KMS-11 (cell line): ENCODE data around the gene SHH.

Experiments
- H2AFZ ChIP-seq: fragments of 200-600 bp; sonication (generic); 2 replicates; pipeline ENCODE4 v1.6.1; 2016; ENCODE audit warnings: antibody characterized with exemption, mixed run types, low read depth
- H3K27ac ChIP-seq: fragments of 200-600 bp; sonication (generic); 2 replicates; pipeline ENCODE4 v1.6.1; 2016; ENCODE audit warnings: mild to moderate bottlenecking, mixed run types
- H3K27me3 ChIP-seq: fragments of 200-600 bp; sonication (generic); 2 replicates; pipeline ENCODE4 v1.6.1; 2017; ENCODE audit warnings: mild to moderate bottlenecking, low read depth, mixed run types, moderate library complexity; ENCODE audit not compliant: insufficient read depth
- H3K36me3 ChIP-seq: fragments of 200-600 bp; sonication (generic); 2 replicates; pipeline ENCODE4 v1.6.1; 2017; ENCODE audit warnings: mild to moderate bottlenecking, mixed run types; ENCODE audit not compliant: insufficient read depth
- H3K4me1 ChIP-seq: fragments of 200-600 bp; sonication (generic); 2 replicates; pipeline ENCODE4 v1.6.1; 2016; ENCODE audit warnings: mild to moderate bottlenecking, low read depth, mixed run types; ENCODE audit not compliant: poor library complexity, severe bottlenecking
- H3K4me2 ChIP-seq: fragments of 200-600 bp; sonication (generic); 2 replicates; pipeline ENCODE4 v1.7.0; 2016; ENCODE audit warnings: mild to moderate bottlenecking, mixed run types
- H3K4me3 ChIP-seq: fragments of 200-600 bp; sonication (generic); IDR thresholded peaks from 2 replicates; pipeline ENCODE4 v1.6.1; 2017; ENCODE audit warnings: low read depth, low read length, mixed read lengths; ENCODE audit not compliant: insufficient read depth
- H3K79me2 ChIP-seq: fragments of 200-600 bp; sonication (generic); 2 replicates; pipeline ENCODE4 v1.6.1; 2016; ENCODE audit warnings: low read depth, mixed run types; ENCODE audit not compliant: insufficient read depth
- H3K9ac ChIP-seq: fragments of 200-600 bp; sonication (generic); 2 replicates; pipeline ENCODE4 v1.6.1; 2016; ENCODE audit warnings: mild to moderate bottlenecking, mixed run types
- H4K20me1 ChIP-seq: fragments of 200-600 bp; sonication (generic); 2 replicates; pipeline ENCODE4 v1.6.1; 2016; ENCODE audit warnings: mild to moderate bottlenecking, mixed run types; ENCODE audit not compliant: insufficient read depth
- CTCF ChIP-seq: fragments of 200-600 bp; sonication (generic); conservative IDR thresholded peaks from 2 replicates; pipeline ENCODE4 v1.6.1; 2017; ENCODE audit warnings: low read depth, mild to moderate bottlenecking, antibody characterized with exemption, low read length, moderate library complexity, mixed read lengths

Gene SHH

DNA sequence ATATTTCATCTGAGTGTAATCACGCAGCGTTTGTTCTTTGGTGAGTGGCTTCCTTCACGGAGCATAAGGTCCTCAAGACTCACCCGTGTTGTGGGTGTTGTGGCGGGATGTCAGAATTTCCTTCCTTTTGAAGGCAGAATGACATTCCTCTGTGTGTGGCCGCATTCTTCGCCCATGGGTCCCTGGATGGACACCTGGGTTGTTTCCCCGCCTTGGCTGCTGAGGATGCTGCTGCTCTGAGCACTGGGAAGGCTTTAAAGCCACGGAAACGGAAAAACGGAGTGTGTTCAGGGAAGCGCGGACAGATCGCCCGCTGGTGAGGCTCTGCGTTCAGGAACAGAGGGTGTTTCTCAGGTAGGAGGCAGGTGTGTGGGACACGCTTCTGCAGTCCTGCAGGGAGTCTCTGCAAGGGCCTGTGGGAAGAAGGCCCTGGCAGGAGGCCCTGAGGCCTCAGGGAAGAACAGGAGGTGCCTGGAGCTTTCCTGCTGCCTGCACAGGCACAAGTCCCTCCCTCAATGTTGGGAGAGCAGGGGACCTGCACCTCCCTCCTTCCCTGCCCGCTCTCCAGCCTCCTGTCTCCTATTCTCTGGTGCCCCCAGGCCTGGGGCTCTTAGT, 35.7 kb upstream of the SHH start:
- Histone ChIP-seq H3K4me3 (no peak overlapping the region), H3K27me3 (no peaks in the 10 kb centered on the region; the same call in 1 of the 2 replicates), H4K20me1 (no peaks in the 10 kb centered on the region), H3K27ac (no peak overlapping the region), H3K9ac (no peak overlapping the region), H3K79me2 (no peaks in the 10 kb centered on the region), H3K4me2 (no peak overlapping the region), H2AFZ (no peak overlapping the region), H3K4me1 (no peaks in the 10 kb centered on the region), H3K36me3 (no peaks in the 10 kb centered on the region)
- no peak for TF ChIP-seq CTCF

DNA sequence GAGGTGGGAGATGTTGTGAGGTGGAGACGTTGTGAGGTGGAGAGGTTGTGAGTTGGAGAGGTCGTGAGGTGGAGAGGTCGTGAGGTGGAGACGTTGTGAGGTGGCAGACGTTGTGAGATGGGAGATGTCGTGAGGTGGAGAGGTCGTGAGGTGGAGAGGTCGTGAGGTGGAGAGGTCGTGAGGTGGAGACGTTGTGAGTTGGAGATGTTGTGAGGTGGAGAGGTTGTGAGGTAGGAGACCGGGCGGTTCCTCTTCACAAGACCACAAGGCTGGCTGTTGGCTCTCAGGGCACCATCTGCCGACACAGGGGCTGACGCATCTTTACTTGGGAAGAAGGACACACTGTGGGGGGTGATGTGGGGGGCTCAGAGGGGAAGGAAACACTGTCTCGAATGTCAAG, 34.7 kb upstream of the SHH start:
- H2AFZ ChIP-seq, result no peak overlapping the region
- H3K27ac ChIP-seq, result no peak overlapping the region
- no peaks in the 10 kb centered on the region for H4K20me1 ChIP-seq

GRCh38 chr7:155846156-155846555, 33.9 kb upstream of the SHH start:
- no peak overlapping the region for H3K4me2 ChIP-seq
- no peak overlapping the region for H3K27ac ChIP-seq
- no peaks in the 10 kb centered on the region for H3K4me1 ChIP-seq
- no peak overlapping the region for H3K4me3 ChIP-seq
- H4K20me1 ChIP-seq, result no peaks in the 10 kb centered on the region
- H3K9ac ChIP-seq, result no peak overlapping the region
- H2AFZ ChIP-seq, result no peak overlapping the region
- TF ChIP-seq CTCF, result no peak
- no peaks in the 10 kb centered on the region; the same call in 1 of the 2 replicates for H3K27me3 ChIP-seq
- no peaks in the 10 kb centered on the region for H3K36me3 ChIP-seq
- H3K79me2 ChIP-seq, result no peaks in the 10 kb centered on the region

More for the DNA sequence above, 34.7 kb upstream of the SHH start:
- no peak for TF ChIP-seq CTCF
- no peaks in the 10 kb centered on the region for H3K4me1 ChIP-seq
- no peaks in the 10 kb centered on the region for H3K36me3 ChIP-seq
- no peak overlapping the region for H3K4me2 ChIP-seq
- no peak overlapping the region for H3K9ac ChIP-seq
- no peaks in the 10 kb centered on the region; the same call in 1 of the 2 replicates for H3K27me3 ChIP-seq
- H3K79me2 ChIP-seq, result no peaks in the 10 kb centered on the region
- H3K4me3 ChIP-seq, result no peak overlapping the region

- Histone ChIP-seq H4K20me1 (no peaks in the 10 kb centered on the region), H3K4me2 (no peak overlapping the region), H3K79me2 (no peaks in the 10 kb centered on the region), H2AFZ (no peak overlapping the region), H3K36me3 (no peaks in the 10 kb centered on the region), H3K27ac (no peak overlapping the region), H3K27me3 (no peaks in the 10 kb centered on the region; the same call in 1 of the 2 replicates), H3K4me1 (no peaks in the 10 kb centered on the region), H3K9ac (no peak overlapping the region), H3K4me3 (no peak overlapping the region)
- TF ChIP-seq CTCF, result no peak
These were observed 33.0 kb upstream of the SHH start for GRCh38 chr7:155845226-155845625.
